Ovary (tissue), 10 donors: ENCODE results near the gene GPAM. TPM values are rescaled to one million over a fixed set of nuclear protein-coding genes. Genes with fewer than 3 reads are reported as not detected.
A peak's percentile ranks its signal among the peaks of the same experiment; 100 is the strongest.

ENCODE experiments used
- DNase-seq, 5 donors: peaks; one replicate each; pipeline ENCODE4 v3.0.0-alpha.2; 2019 to 2020
- H3K27ac ChIP-seq, 2 donors: fragments of 200-600 bp; one replicate each; pipeline versions ENCODE4 v1.5.1 to v1.8.0; 2019 to 2022
- H3K27me3 ChIP-seq: fragments of 200-600 bp; one replicate; pipeline ENCODE4 v1.8.0; 2022
- H3K36me3 ChIP-seq: fragments of 200-600 bp; sonication (generic); one replicate; pipeline ENCODE4 v1.5.1; 2019
- H3K4me1 ChIP-seq: one replicate; pipeline ENCODE4 v1.8.1; 2013; ENCODE audit warnings: mild to moderate bottlenecking, moderate library complexity; ENCODE audit not compliant: insufficient read depth
- H3K4me3 ChIP-seq: fragments of 200-600 bp; sonication (generic); one replicate; pipeline ENCODE4 v1.5.1; 2017
- H3K9me3 ChIP-seq, 2 donors: fragments of 200-600 bp in 1 of 2; sonication (generic) in 1 of 2; one replicate each; pipeline versions ENCODE4 v1.5.1 to v1.8.1; 2013 to 2019; ENCODE audit warnings: mild to moderate bottlenecking in 1 of 2, moderate library complexity in 1 of 2
- CTCF ChIP-seq, 3 donors: fragments of 450-650 bp in 2 of 3; fragments of 200-600 bp in 1 of 3; IDR thresholded peaks; one replicate each; pipeline versions ENCODE4 v1.5.1 to v1.8.0; 2016 to 2022; ENCODE audit warnings: antibody characterized with exemption in 3 of 3, mild to moderate bottlenecking in 1 of 3
- EP300 ChIP-seq: sonication (generic); formaldehyde crosslinking; IDR thresholded peaks from one replicate; pipeline ENCODE4 v1.6.1; 2017; ENCODE audit warnings: antibody characterized with exemption
- POLR2A ChIP-seq: fragments of 450-650 bp; IDR thresholded peaks from one replicate; pipeline ENCODE4 v1.6.1; 2017; ENCODE audit warnings: antibody characterized with exemption, mild to moderate bottlenecking, moderate library complexity
- WGBS, 3 donors: extraction: QIAGEN DNeasy Blood & Tissue Kit in 1 of 3; methylation state at CpG; one replicate each; pipeline versions ENCODE4 v1.1.5 to v1.1.7; 2013 to 2017; 5-methylcytosine and 5-hydroxymethylcytosine counted together
- intact Hi-C, 4 donors: fragments of 100-400 bp; cut with DNase I; formaldehyde crosslinking; loops; one replicate each; pipeline versions ENCODE4 v1.11.0 to v1.15.1; 2022 to 2023
- long read RNA-seq, 3 donors: library from polyadenylated mRNA in 2 of 3; unstranded in 2 of 3; transcript quantifications; one replicate each; pipeline ENCODE4 v2.0.0 and lab custom pipeline, GENCODE V29; 2021 to 2026
- polyA plus RNA-seq, 2 donors: library from polyadenylated mRNA; stranded (reverse); fragments of 200-250 nt in 1 of 2; fragments of 350-450 nt in 1 of 2; fragmentation: Illumina TruSeq in 1 of 2; extraction: RNeasy Lipid Tissue Mini Kit (QIAGEN cat#74804) in 1 of 2; gene quantifications; one replicate each; pipeline ENCODE4 v1.2.3, GENCODE V29; 2013 to 2014
- total RNA-seq, 7 donors: library from RNA; depleted of rRNA in 2 of 7; stranded (reverse); fragments of >200 nt in 2 of 7; fragmentation: NEBNext Ultra II Directional in 3 of 7; extraction: Animal tissue kit (Norgen Biotek cat#: 25700) in 3 of 7; gene quantifications; one replicate each; pipeline versions ENCODE4 v1.1.0 to v1.2.4, GENCODE V29; 2016 to 2023
- donor health status: DM: no; HTN: no; CAD: no; lungs with moderate emphysema.
- donor health status: DM: no; HTN: no; CAD: no.
- donor health status: Bipolar disorder and iron deficiency.
- donor health status: DM: yes; HTN: yes; CAD: no.
- donor health status: DM: no; HTN: no; CAD: no.
- donor health status: DM: yes; HTN: yes; CAD: no.

GPAM gene
- total RNA-seq (10 to 100 TPM in 3 of 7 donors, 1 to 10 TPM in 4; 4.5 to 15.8 (median 8.7) TPM), polyA plus RNA-seq (10 to 100 TPM in 1 of 2 donors, 1 to 10 TPM in 1; 3.3 to 22.1 TPM)
- long read RNA-seq, donor 1, partial matches to known transcripts = 2 of 4 reads
- long read RNA-seq, donor 1, other reads (novel, unspliced or antisense) = 2 of 4 reads
- long read RNA-seq, donor 2, full-length matches to known transcripts = 1 of 1 reads
- long read RNA-seq, donor 2, partial matches to known transcripts = 0 of 1 reads
- long read RNA-seq, donor 2, other reads (novel, unspliced or antisense) = 0 of 1 reads
- long read RNA-seq, donor 3, full-length matches to known transcripts = 12 of 18 reads
- long read RNA-seq, donor 3, partial matches to known transcripts = 2 of 18 reads
- long read RNA-seq, donor 3, other reads (novel, unspliced or antisense) = 4 of 18 reads

GRCh38 chr10:112183329-112184051 lies at the start of gene GPAM:
Gene GPAM (minus strand): TSS chr10:112183765. CDS start chr10:112181784, 1,981 bp downstream.
- 0 to 1% (median 0%) methylated on average over 42 to 46 of the region's 46 CpGs for WGBS, 3 donors
- H3K27ac ChIP-seq = peak within 1 kb of the TSS in 1 of 2 donors; percentile 58
- intact Hi-C loops = loop anchor here in 1 of 4 donors (10.0 kb wide), 1 partner anchor 261 kb away; the partner anchor contains the start of genes VTI1A and ZDHHC6
- TF ChIP-seq CTCF (IDR thresholded peaks at IDR 0.05) (peak in 1 of 3 donors; percentile 9), EP300 (no peak), POLR2A (peak; percentile 46)
- H3K4me3 ChIP-seq = peak within 1 kb of the TSS; percentile 53
- no peaks in the 10 kb centered on the region for H3K9me3 ChIP-seq
- no peaks in the 10 kb centered on the region for H3K36me3 ChIP-seq
- peaks cover 2% of the 10 kb centered on the region for H3K4me1 ChIP-seq
- no peaks in the 10 kb centered on the region for H3K27me3 ChIP-seq
- DNase-seq = peak; percentile 90 to 98 (median 96)

- H3K4me1 ChIP-seq = no peaks in the 10 kb centered on the region
- H3K36me3 ChIP-seq = no peaks in the 10 kb centered on the region
- H3K4me3 ChIP-seq = no peak overlapping the region
- no peak overlapping the region for H3K27ac ChIP-seq
- WGBS, 3 donors = 58 to 66% (median 60%) methylated on average over 6 of the region's 6 CpGs
- no peaks in the 10 kb centered on the region for H3K27me3 ChIP-seq
- intact Hi-C loops = no loop called here
- TF ChIP-seq CTCF (IDR thresholded peaks at IDR 0.05) = no peak
- no peak for DNase-seq
- H3K9me3 ChIP-seq = no peaks in the 10 kb centered on the region
Observed at GRCh38 chr10:112232670-112233069, 49.1 kb upstream of the GPAM start.

GRCh38 chr10:112231602-112232400 lies 48.2 kb upstream of the GPAM start:
- Histone ChIP-seq H3K27ac (no peak overlapping the region), H3K4me1 (no peaks in the 10 kb centered on the region), H3K36me3 (no peaks in the 10 kb centered on the region), H3K4me3 (no peak overlapping the region), H3K9me3 (no peaks in the 10 kb centered on the region), H3K27me3 (no peaks in the 10 kb centered on the region)
- intact Hi-C loops = no loop called here
- TF ChIP-seq EP300 = no peak
- TF ChIP-seq CTCF (IDR thresholded peaks at IDR 0.05) = no peak
- 49 to 64% (median 49%) methylated on average over 9 of the region's 9 CpGs for WGBS, 3 donors
- DNase-seq = no peak

GRCh38 chr10:112230325-112230988 lies 46.9 kb upstream of the GPAM start:
- Histone ChIP-seq H3K4me1 (no peaks in the 10 kb centered on the region), H3K27ac (no peak overlapping the region), H3K27me3 (no peaks in the 10 kb centered on the region), H3K9me3 (no peaks in the 10 kb centered on the region), H3K4me3 (no peak overlapping the region), H3K36me3 (no peaks in the 10 kb centered on the region)
- intact Hi-C loops = no loop called here
- TF ChIP-seq CTCF (IDR thresholded peaks at IDR 0.05) = no peak
- no peak for TF ChIP-seq EP300
- no peak for TF ChIP-seq POLR2A
- no peak for DNase-seq
- 6 to 24% (median 14%) methylated on average over 1 of the region's 1 CpG for WGBS, 3 donors
